ENCODE data around the gene COL15A1. TPM values are rescaled to one million over a fixed set of nuclear protein-coding genes. Genes with fewer than 3 reads are reported as not detected.
A peak's percentile ranks its signal among the peaks of the same experiment; 100 is the strongest.

The COL15A1 gene
- total RNA-seq, 1 donor from 2014 or later, result 0.06 TPM

DNA sequence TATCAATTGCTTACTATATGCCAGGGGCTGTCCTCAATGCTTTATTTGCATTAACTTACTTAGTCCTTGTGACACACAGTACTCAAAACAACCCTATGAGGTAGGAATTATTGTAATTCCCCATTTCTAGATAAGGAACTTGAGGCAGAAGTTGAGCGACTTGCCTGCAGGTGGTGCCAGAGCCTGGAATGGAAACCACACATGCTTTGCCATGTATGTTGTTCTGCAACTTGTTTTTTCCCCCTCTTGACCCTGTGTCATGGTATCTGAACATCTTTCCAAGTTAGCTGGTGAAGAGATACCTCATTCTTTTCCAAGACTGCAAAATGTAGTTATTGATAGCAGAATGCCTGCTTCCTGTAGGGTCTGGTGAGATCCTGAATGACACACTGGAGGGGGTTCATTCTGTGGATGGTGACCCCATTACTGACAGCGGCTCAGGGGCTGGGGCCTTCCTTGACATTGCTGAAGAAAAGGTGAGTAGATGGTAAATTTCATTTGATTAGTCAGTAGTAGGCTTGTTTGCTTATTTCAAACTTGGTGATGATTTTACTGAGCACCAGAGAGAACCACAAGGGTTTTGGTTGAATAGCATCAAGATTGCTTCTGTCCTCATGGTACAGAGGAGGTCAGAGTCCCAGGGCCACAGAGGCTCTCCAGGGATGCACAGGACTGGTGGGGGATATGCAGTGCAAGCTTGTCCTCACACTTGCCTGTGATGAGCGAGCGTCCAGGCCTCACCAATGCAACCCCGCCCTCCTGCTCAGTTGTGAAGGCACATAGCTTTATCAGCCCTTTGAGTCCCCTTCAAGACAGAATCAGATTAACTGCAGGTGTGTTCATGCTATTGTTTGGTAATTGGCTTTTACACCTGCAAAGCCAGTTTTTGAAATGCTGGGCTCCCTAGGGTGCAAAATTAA, 57.0 kb downstream of the COL15A1 start:
- no peak for DNase-seq (ENCODE audit: low read depth)

DNA sequence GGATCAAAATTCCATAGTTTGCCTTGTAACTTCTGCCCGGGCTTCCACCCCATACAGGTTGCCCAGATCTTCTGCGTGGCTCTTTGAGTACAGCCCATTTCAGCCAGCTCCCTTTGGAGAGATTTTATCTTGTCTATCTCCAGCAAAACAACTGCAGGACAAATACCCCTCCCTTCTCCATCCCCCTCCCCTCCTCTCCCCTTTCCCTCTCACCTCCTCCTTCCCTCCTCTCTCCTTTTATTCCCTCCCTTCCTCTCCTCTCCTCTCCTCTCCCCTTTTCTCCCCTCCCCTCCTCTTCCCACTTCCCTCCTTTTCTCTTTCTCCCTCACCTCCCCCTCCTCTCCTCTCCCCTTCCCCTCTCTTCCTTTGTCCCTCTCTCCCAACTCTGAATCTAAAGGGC, 58.2 kb downstream of the COL15A1 start:
- TF ChIP-seq, protein P1, sequence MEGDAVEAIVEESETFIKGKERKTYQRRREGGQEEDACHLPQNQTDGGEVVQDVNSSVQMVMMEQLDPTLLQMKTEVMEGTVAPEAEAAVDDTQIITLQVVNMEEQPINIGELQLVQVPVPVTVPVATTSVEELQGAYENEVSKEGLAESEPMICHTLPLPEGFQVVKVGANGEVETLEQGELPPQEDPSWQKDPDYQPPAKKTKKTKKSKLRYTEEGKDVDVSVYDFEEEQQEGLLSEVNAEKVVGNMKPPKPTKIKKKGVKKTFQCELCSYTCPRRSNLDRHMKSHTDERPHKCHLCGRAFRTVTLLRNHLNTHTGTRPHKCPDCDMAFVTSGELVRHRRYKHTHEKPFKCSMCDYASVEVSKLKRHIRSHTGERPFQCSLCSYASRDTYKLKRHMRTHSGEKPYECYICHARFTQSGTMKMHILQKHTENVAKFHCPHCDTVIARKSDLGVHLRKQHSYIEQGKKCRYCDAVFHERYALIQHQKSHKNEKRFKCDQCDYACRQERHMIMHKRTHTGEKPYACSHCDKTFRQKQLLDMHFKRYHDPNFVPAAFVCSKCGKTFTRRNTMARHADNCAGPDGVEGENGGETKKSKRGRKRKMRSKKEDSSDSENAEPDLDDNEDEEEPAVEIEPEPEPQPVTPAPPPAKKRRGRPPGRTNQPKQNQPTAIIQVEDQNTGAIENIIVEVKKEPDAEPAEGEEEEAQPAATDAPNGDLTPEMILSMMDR (conservative IDR thresholded peaks at IDR 0.05; ENCODE audit: low read depth, low read length), result no peak
- DNase-seq (ENCODE audit: low read depth), result no peak
- H3K4me3 ChIP-seq (ENCODE audit: low read depth, low read length), result no peak overlapping the region

More for the DNA sequence above, 57.0 kb downstream of the COL15A1 start:
- TF ChIP-seq, protein P1 (conservative IDR thresholded peaks at IDR 0.05; ENCODE audit: low read depth, low read length), result peak; percentile 93
- H3K4me3 ChIP-seq (ENCODE audit: low read depth, low read length), result no peak overlapping the region

DNA sequence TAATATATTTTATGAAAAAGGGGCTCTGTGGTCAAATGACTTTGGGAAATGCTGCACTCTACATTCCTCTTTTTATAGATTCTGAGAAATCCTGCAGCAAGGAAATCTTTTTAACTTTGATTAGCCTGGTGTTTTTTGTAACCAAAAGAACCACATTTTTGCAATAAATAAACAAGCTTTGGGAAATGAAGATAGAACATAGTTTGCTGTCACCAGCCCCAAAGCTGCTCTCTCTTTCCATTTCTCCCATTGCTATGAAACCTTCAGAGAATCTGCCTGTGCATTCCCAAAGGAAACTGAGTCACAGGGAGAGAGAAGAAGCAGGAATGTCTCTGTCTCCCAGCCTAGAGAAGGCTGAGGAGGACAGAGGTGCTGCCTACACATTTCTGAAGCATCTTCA, 59.0 kb downstream of the COL15A1 start:
- TF ChIP-seq, protein P1 (conservative IDR thresholded peaks at IDR 0.05; ENCODE audit: low read depth, low read length), result no peak
- H3K4me3 ChIP-seq (ENCODE audit: low read depth, low read length), result no peak overlapping the region
- no peak for DNase-seq (ENCODE audit: low read depth)

GRCh38 chr9:99003308-99003707, 59.6 kb downstream of the COL15A1 start:
- no peak overlapping the region for H3K4me3 ChIP-seq (ENCODE audit: low read depth, low read length)
- no peak for DNase-seq (ENCODE audit: low read depth)
- TF ChIP-seq, protein P1 (conservative IDR thresholded peaks at IDR 0.05; ENCODE audit: low read depth, low read length), result no peak

- no peak for DNase-seq (ENCODE audit: low read depth)
- TF ChIP-seq, protein P1 (conservative IDR thresholded peaks at IDR 0.05; ENCODE audit: low read depth, low read length), result no peak
- H3K4me3 ChIP-seq (ENCODE audit: low read depth, low read length), result no peak overlapping the region
These were observed 60.4 kb downstream of the COL15A1 start for GRCh38 chr9:99004115-99004514.

- DNase-seq (ENCODE audit: low read depth), result no peak
- TF ChIP-seq, protein P1 (conservative IDR thresholded peaks at IDR 0.05; ENCODE audit: low read depth, low read length), result no peak
- no peak overlapping the region for H3K4me3 ChIP-seq (ENCODE audit: low read depth, low read length)
These were observed 61.2 kb downstream of the COL15A1 start for GRCh38 chr9:99004717-99005460.

Measured in epithelial cell of proximal tubule (primary cell).